Kidney (tissue), 14 donors: ENCODE results near the gene TMEM72. TPM values are rescaled to one million over a fixed set of nuclear protein-coding genes. Genes with fewer than 3 reads are reported as not detected.

Source experiments
- DNase-seq, 5 donors: peaks; one replicate each; pipeline ENCODE4 v3.0.0-alpha.2; 2013 to 2020
- FAIRE-seq: peaks from 2 replicates; lab custom pipeline; 2012; peaks lifted over from hg19 to GRCh38; lab: Jason Lieb, UNC
- H3K27ac ChIP-seq, 2 donors: one replicate each; pipeline ENCODE4 v1.7.0; 2013; ENCODE audit warnings: low read depth in 2 of 2, low read length in 2 of 2, inconsistent platforms in 1 of 2
- H3K27me3 ChIP-seq: one replicate; pipeline ENCODE4 v1.7.1; 2013; ENCODE audit warnings: low read length, inconsistent platforms; ENCODE audit not compliant: control insufficient read depth, insufficient read depth
- H3K36me3 ChIP-seq, 3 donors: one replicate each; pipeline versions ENCODE4 v1.7.0 to v1.7.1; 2013; ENCODE audit warnings: low read length in 3 of 3, control low read depth in 1 of 3, inconsistent platforms in 1 of 3; ENCODE audit not compliant: insufficient read depth in 3 of 3, control insufficient read depth in 2 of 3
- H3K4me1 ChIP-seq, 3 donors: one replicate each; pipeline versions ENCODE4 v1.7.0 to v1.7.1; 2013; ENCODE audit warnings: low read length in 3 of 3, inconsistent platforms in 1 of 3, low read depth in 1 of 3; ENCODE audit not compliant: control insufficient read depth in 2 of 3, insufficient read depth in 2 of 3
- H3K4me3 ChIP-seq, 3 donors: one replicate each; pipeline versions ENCODE4 v1.7.0 to v1.8.1; 2013; ENCODE audit warnings: low read length in 3 of 3, control low read depth in 1 of 3, inconsistent platforms in 1 of 3
- H3K9ac ChIP-seq, 3 donors: one replicate each; pipeline versions ENCODE4 v1.7.0 to v1.7.1; 2013; ENCODE audit warnings: low read length in 3 of 3, control low read depth in 1 of 3, inconsistent platforms in 1 of 3
- H3K9me3 ChIP-seq, 3 donors: one replicate each; pipeline versions ENCODE4 v1.7.0 to v1.7.1; 2013; ENCODE audit warnings: low read length in 3 of 3, control low read depth in 1 of 3, inconsistent platforms in 1 of 3; ENCODE audit not compliant: control insufficient read depth in 2 of 3, insufficient read depth in 1 of 3
- CTCF ChIP-seq: IDR thresholded peaks from 3 replicates; pipeline ENCODE4 v1.5.1; 2012; ENCODE audit warnings: mild to moderate bottlenecking, moderate library complexity, borderline replicate concordance; ENCODE audit not compliant: insufficient read depth; ENCODE audit errors: extremely low read depth
- intact Hi-C: fragments of 100-400 bp; cut with DNase I; formaldehyde crosslinking; loops from one replicate; pipeline ENCODE4 v1.11.1; 2022
- polyA plus RNA-seq: library from polyadenylated mRNA; stranded (reverse); fragments of 350-450 nt; fragmentation: Illumina TruSeq; extraction: RNeasy Lipid Tissue Mini Kit (QIAGEN cat#74804); gene quantifications from one replicate; pipeline ENCODE4 v1.2.3, GENCODE V29; 2014; ENCODE audit warnings: low read depth, low replicate concordance; ENCODE audit not compliant: insufficient read depth
- total RNA-seq: library from RNA; stranded (reverse); fragmentation: NEBNext Ultra II Directional; extraction: Animal tissue kit (Norgen Biotek cat#: 25700); gene quantifications from one replicate; pipeline ENCODE4 v1.2.1, GENCODE V29; 2021
- donor health status: control.
- donor health status: control.
- donor health status: control.
- donor health status: control.
- donor health status: control.
- donor health status: DM: yes; HTN: yes; CAD: no.
- donor health status: Normal renal cell carcinoma (clear cell type).

The TMEM72 gene
- total and polyA plus RNA-seq, 2 donors from 2014 or later, result 19.3 to 127 TPM

GRCh38 chr10:44925224-44925623 is 14.1 kb downstream of the TMEM72 start:
- peak in 4 of 5 donors; percentile 86 to 91 (median 89) for DNase-seq
- H3K4me3 ChIP-seq, result no peak overlapping the region
- H3K27me3 ChIP-seq, result no peaks in the 10 kb centered on the region
- FAIRE-seq, result no peak
- H3K27ac ChIP-seq, result no peak overlapping the region
- peak; percentile 21 for TF ChIP-seq CTCF
- H3K9me3 ChIP-seq, result peaks cover 0 to 3% (median 0%) of the 10 kb centered on the region in 3 donors
- no peak overlapping the region for H3K9ac ChIP-seq
- intact Hi-C loops, result no loop called here
- H3K36me3 ChIP-seq, result peaks cover 0 to 5% (median 3%) of the 10 kb centered on the region in 3 donors
- H3K4me1 ChIP-seq, result peaks cover 0 to 31% (median 17%) of the 10 kb centered on the region in 3 donors

GRCh38 chr10:44925811-44926750 is 14.9 kb downstream of the TMEM72 start:
- peaks cover 0 to 5% (median 3%) of the 10 kb centered on the region in 3 donors for H3K36me3 ChIP-seq
- DNase-seq (peak in 1 of 5 donors; percentile 10), FAIRE-seq (no peak)
- no peak for TF ChIP-seq CTCF
- H3K4me3 ChIP-seq, result no peak overlapping the region
- intact Hi-C loops, result no loop called here
- H3K27ac ChIP-seq, result no peak overlapping the region
- no peak overlapping the region for H3K9ac ChIP-seq
- peaks cover 0 to 29% (median 17%) of the 10 kb centered on the region in 3 donors for H3K4me1 ChIP-seq
- H3K9me3 ChIP-seq, result peaks cover 0 to 3% (median 0%) of the 10 kb centered on the region in 3 donors
- no peaks in the 10 kb centered on the region for H3K27me3 ChIP-seq

GRCh38 chr10:44926751-44927351 is 15.7 kb downstream of the TMEM72 start:
- intact Hi-C loops, result no loop called here
- Histone ChIP-seq H3K9me3 (peaks cover 0 to 3% (median 0%) of the 10 kb centered on the region in 3 donors), H3K27me3 (no peaks in the 10 kb centered on the region), H3K36me3 (peaks cover 0 to 5% (median 3%) of the 10 kb centered on the region in 3 donors), H3K27ac (peak overlapping the region in 1 of 2 donors; percentile 6), H3K4me1 (peaks cover 0 to 27% (median 17%) of the 10 kb centered on the region in 3 donors), H3K9ac (no peak overlapping the region), H3K4me3 (no peak overlapping the region)
- DNase-seq, result peak in 2 of 5 donors; percentile 8 to 55
- FAIRE-seq, result no peak
- no peak for TF ChIP-seq CTCF
